GM19324 (cell line): ENCODE data around the gene PAGR1.
"Not testable (repeated sequence)": the region's sequence is repeated elsewhere in the genome, so short reads cannot be mapped to it uniquely, and the experiment has no call there.

Experiments used
- ATAC-seq: cut with Tn5 transposase; IDR thresholded peaks from one replicate; pipeline ENCODE4 v1.9.1; 2021; ENCODE audit warnings: mild to moderate bottlenecking, moderate library complexity; ENCODE audit not compliant: unreplicated experiment, low FRiP score

Gene PAGR1

GRCh38 chr16:29815793-29816693 is at the start of gene PAGR1:
Gene PAGR1, plus strand, starts transcription at chr16:29816152. Its CDS starts 374 bp downstream, at chr16:29816526.
- ATAC-seq = peak; percentile 75

DNA sequence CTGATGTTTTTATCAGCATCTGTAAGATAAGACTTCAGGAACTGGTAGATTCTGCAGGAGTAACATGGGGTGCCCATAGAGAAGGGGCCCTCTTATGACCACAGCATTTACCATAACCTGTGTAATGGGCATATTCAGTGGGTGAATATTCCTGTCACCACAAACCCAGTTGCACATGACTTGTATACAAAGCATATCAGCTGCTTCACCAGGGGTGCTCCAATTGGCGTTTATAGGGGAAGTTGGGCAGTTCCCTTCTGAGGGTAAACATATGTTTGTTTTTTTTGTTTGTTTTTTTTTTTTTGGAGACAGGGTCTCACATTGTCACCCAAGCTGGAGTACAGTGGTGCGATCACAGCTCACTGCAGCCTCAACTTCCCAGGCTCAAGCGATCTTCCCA is 49.4 kb upstream of the PAGR1 start:
- ATAC-seq = no peak

GRCh38 chr16:29767062-29767461 is 48.9 kb upstream of the PAGR1 start:
- no peak for ATAC-seq

- ATAC-seq = no peak
These were observed 46.4 kb upstream of the PAGR1 start for GRCh38 chr16:29769507-29769906.

GRCh38 chr16:29770250-29770929 is 45.6 kb upstream of the PAGR1 start:
- no peak for ATAC-seq

DNA sequence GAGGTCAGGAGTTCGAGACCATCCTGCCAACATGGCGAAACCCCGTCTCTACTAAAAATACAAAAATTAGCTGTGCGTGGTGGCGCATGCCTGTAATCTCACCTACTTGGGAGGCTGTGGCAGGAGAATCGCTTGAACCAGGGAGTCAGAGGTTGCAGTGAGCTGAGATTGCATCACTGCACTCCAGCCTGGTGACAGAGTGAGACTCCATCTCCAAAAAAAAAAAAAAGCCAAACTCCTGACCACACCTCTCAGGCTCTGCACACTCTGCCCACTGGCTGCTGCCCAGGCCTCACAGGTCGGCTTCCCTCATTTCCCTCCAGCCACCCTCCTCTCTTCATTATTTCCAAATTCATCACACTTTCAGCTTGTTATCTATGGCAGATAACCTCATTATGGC is 43.6 kb upstream of the PAGR1 start:
- ATAC-seq = not testable (repeated sequence)

DNA sequence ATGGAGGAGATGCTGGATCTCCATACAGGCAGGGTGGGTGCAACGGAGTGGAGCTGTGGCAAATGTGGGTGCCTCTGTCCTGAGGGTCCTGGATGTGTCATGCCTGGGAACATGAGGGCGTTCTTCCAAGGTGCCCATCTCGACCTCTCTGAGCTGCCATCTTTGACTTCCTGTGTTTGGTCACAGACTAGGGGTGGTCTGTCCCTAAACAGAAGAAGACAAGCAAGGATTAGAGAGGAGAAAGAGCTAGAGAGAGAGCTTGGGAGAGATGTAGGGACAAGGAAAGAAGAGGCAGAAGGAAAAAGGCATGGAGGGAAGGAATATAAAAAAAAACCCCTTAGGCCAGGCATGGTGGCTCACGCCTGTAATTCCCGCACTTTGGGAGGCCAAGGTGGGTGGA is 41.2 kb upstream of the PAGR1 start:
- no peak for ATAC-seq

DNA sequence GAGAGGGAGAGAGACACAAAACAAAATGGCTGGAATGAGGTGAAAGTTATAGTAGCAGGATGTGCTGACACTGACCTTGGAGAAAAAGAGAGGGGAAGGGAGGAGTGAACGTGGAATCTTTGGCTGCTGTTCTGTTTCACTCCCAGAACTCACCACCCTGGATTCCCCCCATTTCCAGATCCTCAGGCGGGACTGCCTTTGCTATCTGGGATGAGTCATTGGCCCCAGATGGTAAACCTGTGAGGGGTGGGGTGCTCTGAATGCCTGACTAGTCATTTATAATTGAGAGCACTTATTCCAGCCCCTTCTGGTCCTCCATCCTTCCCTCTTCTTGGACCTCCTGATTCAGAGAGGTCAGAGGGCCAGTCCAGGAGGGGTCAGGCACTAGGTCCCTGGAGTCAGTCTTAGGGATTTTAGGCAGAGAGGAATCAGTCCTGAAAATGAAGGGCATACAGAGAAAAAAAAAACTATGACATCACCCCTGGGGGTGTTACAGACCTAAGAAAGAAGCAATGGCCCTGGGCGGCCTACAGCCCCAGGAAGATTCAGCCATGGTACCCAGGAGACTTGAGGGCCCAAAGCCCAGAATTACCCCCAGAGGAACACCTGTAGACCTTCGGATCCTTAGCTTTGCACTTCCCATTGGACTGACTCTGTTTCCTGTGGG is 40.1 kb upstream of the PAGR1 start:
- no peak for ATAC-seq

- ATAC-seq = no peak
These were observed 38.2 kb upstream of the PAGR1 start, which contains the start of gene ZG16 for GRCh38 chr16:29777576-29778350. Gene ZG16, plus strand, starts transcription at chr16:29778256. Its CDS starts 1,011 bp downstream, at chr16:29779267.

DNA sequence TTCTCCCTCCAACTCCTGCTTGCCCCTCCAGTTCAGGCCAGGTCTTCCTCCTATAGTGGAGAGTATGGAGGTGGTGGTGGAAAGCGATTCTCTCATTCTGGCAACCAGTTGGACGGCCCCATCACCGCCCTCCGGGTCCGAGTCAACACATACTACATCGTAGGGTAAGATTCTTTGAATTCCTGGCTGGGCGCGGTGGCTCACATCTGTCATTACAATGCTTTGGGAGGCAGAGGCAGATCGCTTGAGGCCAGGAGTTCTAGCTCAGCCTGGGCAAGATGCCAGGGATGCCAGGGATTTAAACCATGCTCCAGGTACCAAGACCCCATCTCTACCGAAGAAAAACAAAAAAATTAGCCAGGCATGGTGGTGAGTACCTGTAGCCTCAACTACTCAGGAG is 36.5 kb upstream of the PAGR1 start:
- ATAC-seq = no peak

- ATAC-seq = not testable (repeated sequence)
These were observed 32.6 kb upstream of the PAGR1 start for GRCh38 chr16:29783094-29783953.

- no peak for ATAC-seq
These were observed 31.8 kb upstream of the PAGR1 start for GRCh38 chr16:29784157-29784556.

GRCh38 chr16:29784901-29785500 is 31.0 kb upstream of the PAGR1 start:
- no peak for ATAC-seq

GRCh38 chr16:29787155-29787554 is 28.8 kb upstream of the PAGR1 start:
- ATAC-seq = not testable (repeated sequence)

- ATAC-seq = no peak
These were observed 26.2 kb upstream of the PAGR1 start for GRCh38 chr16:29789775-29790182.

DNA sequence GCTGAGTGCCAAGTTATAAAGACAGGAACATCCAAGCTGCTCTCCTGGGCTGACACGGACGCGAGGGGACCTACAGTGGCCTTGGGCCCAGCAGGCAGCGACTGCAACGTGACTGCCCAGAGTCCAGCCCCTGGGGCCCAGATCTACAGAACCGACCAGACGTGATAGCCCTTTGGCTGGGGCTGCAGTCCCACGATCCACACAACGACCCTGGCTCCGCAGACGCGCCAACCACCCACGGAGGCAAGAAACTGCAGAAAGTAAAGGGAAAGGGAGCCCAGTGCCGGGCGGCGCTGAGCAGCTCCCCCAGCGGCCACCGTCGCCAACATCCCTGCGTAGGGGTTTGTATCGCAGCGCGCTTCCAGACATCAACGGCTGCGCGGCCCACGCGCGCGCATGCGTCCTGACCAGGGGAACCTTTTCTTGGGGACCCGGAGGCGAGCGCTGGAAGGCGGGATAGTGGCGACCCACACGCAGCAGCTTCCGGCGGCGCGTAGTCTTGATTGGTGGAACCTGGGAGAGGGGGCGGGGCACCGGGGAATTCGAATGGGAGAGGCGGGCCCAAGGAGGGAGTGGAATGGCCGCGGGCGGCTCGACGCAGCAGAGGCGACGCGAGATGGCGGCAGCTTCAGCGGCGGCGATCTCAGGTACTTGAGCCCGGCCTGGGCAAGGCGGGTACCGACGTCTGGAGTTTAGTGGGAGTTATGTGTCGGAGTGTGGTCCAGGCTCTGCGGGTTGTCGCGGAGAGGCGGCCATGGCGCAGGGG is 25.6 kb upstream of the PAGR1 start, which contains the start of gene KIF22:
Gene KIF22, plus strand, starts transcription at position 569 of the 766 bp plus-strand sequence. Its CDS starts 9 bp downstream, at position 578.
- peak; percentile 91 for ATAC-seq

GRCh38 chr16:29790949-29791844 is 24.8 kb upstream of the PAGR1 start:
- ATAC-seq = no peak
